Smooth muscle cell (in vitro differentiated cells): Measurements from ENCODE around the gene SMYD3. TPM values are rescaled to one million over a fixed set of nuclear protein-coding genes. Genes with fewer than 3 reads are reported as not detected.

Experiments used
- DNase-seq: peaks from one replicate; lab custom pipeline; 2025; ENCODE audit not compliant: unreplicated experiment; lab: John Stamatoyannopoulos, UW
- H2AFZ ChIP-seq: fragments of 200-600 bp; sonication (generic); 2 replicates; pipeline ENCODE4 v1.6.0; 2016; ENCODE audit warnings: antibody characterized with exemption, low read depth, mild to moderate bottlenecking
- H3F3A ChIP-seq: fragments of 200-600 bp; sonication (generic); 2 replicates; pipeline ENCODE4 v1.6.0; 2017; ENCODE audit warnings: antibody characterized with exemption, low read depth
- H3K27ac ChIP-seq: fragments of 200-600 bp; sonication (generic); 2 replicates; pipeline ENCODE4 v1.5.1; 2016; ENCODE audit warnings: low read depth, mild to moderate bottlenecking
- H3K27me3 ChIP-seq: fragments of 200-600 bp; sonication (generic); 2 replicates; pipeline ENCODE4 v1.6.1; 2016; ENCODE audit warnings: low read depth, mild to moderate bottlenecking
- H3K36me3 ChIP-seq: fragments of 200-600 bp; sonication (generic); 2 replicates; pipeline ENCODE4 v1.5.1; 2016; ENCODE audit warnings: low read depth
- H3K4me1 ChIP-seq: fragments of 200-600 bp; sonication (generic); 2 replicates; pipeline ENCODE4 v1.5.1; 2016; ENCODE audit warnings: low read depth
- H3K4me2 ChIP-seq: fragments of 200-600 bp; sonication (generic); 2 replicates; pipeline ENCODE4 v1.6.0; 2016; ENCODE audit warnings: mild to moderate bottlenecking
- H3K4me3 ChIP-seq: fragments of 200-600 bp; sonication (generic); 2 replicates; pipeline ENCODE4 v1.5.1; 2016; ENCODE audit warnings: mild to moderate bottlenecking
- H3K79me2 ChIP-seq: fragments of 200-600 bp; sonication (generic); 2 replicates; pipeline ENCODE4 v1.6.0; 2016; ENCODE audit warnings: low read depth, mild to moderate bottlenecking
- H3K9ac ChIP-seq: fragments of 200-600 bp; sonication (generic); 2 replicates; pipeline ENCODE4 v1.6.0; 2016; ENCODE audit warnings: low read depth
- H3K9me3 ChIP-seq: fragments of 200-600 bp; sonication (generic); replicated peaks from 2 replicates; pipeline ENCODE4 v1.5.1; 2016; ENCODE audit warnings: low read depth
- H4K20me1 ChIP-seq: fragments of 200-600 bp; sonication (generic); 2 replicates; pipeline ENCODE4 v1.6.0; 2016; ENCODE audit warnings: low read depth
- CTCF ChIP-seq: fragments of 200-600 bp; sonication (generic); IDR thresholded peaks from 2 replicates; pipeline ENCODE4 v1.5.1; 2017; ENCODE audit warnings: borderline replicate concordance, mild to moderate bottlenecking, antibody characterized with exemption; ENCODE audit not compliant: insufficient read depth, poor library complexity, severe bottlenecking
- WGBS: methylation state at CpG from one replicate; pipeline ENCODE4 v1.1.7; 2016; ENCODE audit warnings: low lambda C conversion rate; 5-methylcytosine and 5-hydroxymethylcytosine counted together
- polyA plus RNA-seq: library from polyadenylated mRNA; unstranded; fragments of >200 nt; fragmentation: Nextera tagmentation; extraction: Ambion mirVana; gene quantifications from 2 replicates; pipeline ENCODE4 v1.2.1, GENCODE V29; 2016
- total RNA-seq: library from RNA; depleted of rRNA; stranded (reverse); fragments of >200 nt; gene quantifications from 2 replicates; pipeline ENCODE4 v1.2.3, GENCODE V29; 2014

Gene SMYD3
- total and polyA plus RNA-seq, 2 experiments from 2014 or later: 162 to 301 TPM

GRCh38 chr1:246159279-246160227, 347.5 kb downstream of the SMYD3 start:
- 84% methylated on average over 9 of the region's 9 CpGs for WGBS
- Histone ChIP-seq H3K27me3 (no peaks in the 10 kb centered on the region), H3K4me1 (peaks cover 10% of the 10 kb centered on the region), H4K20me1 (no peaks in the 10 kb centered on the region), H3K4me2 (no peak overlapping the region), H3K4me3 (no peak overlapping the region), H3F3A (peaks cover 2% of the 10 kb centered on the region), H3K27ac (no peak overlapping the region), H3K36me3 (no peaks in the 10 kb centered on the region), H2AFZ (no peak overlapping the region), H3K9ac (no peak overlapping the region), H3K9me3 (no peaks in the 10 kb centered on the region), H3K79me2 (no peaks in the 10 kb centered on the region)
- TF ChIP-seq CTCF: no peak
- DNase-seq: no peak

- peaks cover 10% of the 10 kb centered on the region for H3F3A ChIP-seq
- TF ChIP-seq CTCF: no peak
- no peak overlapping the region for H2AFZ ChIP-seq
- H3K4me3 ChIP-seq: no peak overlapping the region
- WGBS: 84% methylated on average over 2 of the region's 2 CpGs
- no peaks in the 10 kb centered on the region for H4K20me1 ChIP-seq
- no peak overlapping the region for H3K4me2 ChIP-seq
- H3K79me2 ChIP-seq: no peaks in the 10 kb centered on the region
- no peak overlapping the region for H3K27ac ChIP-seq
- no peak for DNase-seq
- no peak overlapping the region for H3K9ac ChIP-seq
- no peaks in the 10 kb centered on the region for H3K36me3 ChIP-seq
- H3K27me3 ChIP-seq: no peaks in the 10 kb centered on the region
- no peaks in the 10 kb centered on the region for H3K9me3 ChIP-seq
- H3K4me1 ChIP-seq: peaks cover 10% of the 10 kb centered on the region
Measured at GRCh38 chr1:246158131-246158530, 348.9 kb downstream of the SMYD3 start.

GRCh38 chr1:246157516-246157915, 349.6 kb downstream of the SMYD3 start:
- Histone ChIP-seq H3F3A (peaks cover 14% of the 10 kb centered on the region), H3K9ac (no peak overlapping the region), H3K4me2 (no peak overlapping the region), H3K36me3 (no peaks in the 10 kb centered on the region), H3K27ac (no peak overlapping the region), H4K20me1 (no peaks in the 10 kb centered on the region), H3K9me3 (no peaks in the 10 kb centered on the region), H2AFZ (no peak overlapping the region), H3K79me2 (no peaks in the 10 kb centered on the region), H3K4me3 (no peak overlapping the region), H3K4me1 (peaks cover 10% of the 10 kb centered on the region), H3K27me3 (no peaks in the 10 kb centered on the region)
- 84% methylated on average over 2 of the region's 2 CpGs for whole genome bisulfite sequencing
- no peak for DNase-seq
- no peak for TF ChIP-seq CTCF
